Measurements from ENCODE around the gene ARL14EP.

GRCh38 chr11:30358536-30358935 lies 35.6 kb downstream of the ARL14EP start:
- TF ChIP-seq POLR2A (IDR thresholded peaks at IDR 0.05) (no peak), CTCF (IDR thresholded peaks at IDR 0.05) (no peak)

All from esophagus squamous epithelium (tissue), 4 donors.